HEK293 (cell line): ENCODE data around the gene FHL2.

Experiments used
- ZBTB7A ChIP-seq: fragments of 450-650 bp; formaldehyde crosslinking; IDR thresholded peaks from 2 replicates; pipeline ENCODE4 v1.5.1; 2016; ENCODE audit warnings: low read depth, missing biosample characterization, missing genetic modification characterization
- ZBTB8A ChIP-seq: fragments of 450-650 bp; formaldehyde crosslinking; IDR thresholded peaks from 2 replicates; pipeline ENCODE4 v1.5.1; 2016; ENCODE audit warnings: missing biosample characterization, missing genetic modification characterization
- ZIC2 ChIP-seq: fragments of 450-650 bp; formaldehyde crosslinking; IDR thresholded peaks from 2 replicates; pipeline ENCODE4 v1.5.1; 2016; ENCODE audit warnings: missing biosample characterization, missing genetic modification characterization
- TF ChIP-seq, protein P1 (sequence below): fragments of 450-650 bp; formaldehyde crosslinking; IDR thresholded peaks from 2 replicates; pipeline ENCODE4 v1.5.1; 2017; ENCODE audit warnings: missing biosample characterization, mild to moderate bottlenecking, missing genetic modification characterization, moderate library complexity
- TF ChIP-seq, protein P2 (sequence below): fragments of 450-650 bp; formaldehyde crosslinking; IDR thresholded peaks from 2 replicates; pipeline ENCODE4 v1.5.1; 2016; ENCODE audit warnings: missing biosample characterization, missing genetic modification characterization

DNA sequence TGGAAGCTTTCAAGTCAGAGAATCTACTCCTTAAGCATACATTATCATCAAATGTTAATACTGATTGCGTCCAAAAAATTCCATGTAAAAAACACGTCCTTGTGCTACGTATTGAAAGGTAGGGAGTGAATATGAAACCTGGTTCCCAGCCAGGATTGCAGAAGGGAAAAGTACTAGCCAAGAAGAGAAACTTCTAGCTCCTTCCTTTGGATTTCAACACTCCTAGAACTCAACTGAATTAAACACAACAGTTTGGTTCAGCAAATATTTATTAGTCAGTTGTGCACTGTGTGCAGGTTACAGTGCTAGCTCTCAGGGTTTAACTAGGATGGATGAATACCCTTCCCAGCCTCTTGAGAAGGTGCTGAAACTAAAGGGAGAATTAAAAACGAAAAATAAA is 33.9 kb upstream of the FHL2 start:
- TF ChIP-seq ZBTB8A (tag by site-specific recombination) (no peak), ZBTB7A (tag by site-specific recombination) (no peak), ZIC2 (tag by site-specific recombination) (no peak)
- TF ChIP-seq, protein P1, sequence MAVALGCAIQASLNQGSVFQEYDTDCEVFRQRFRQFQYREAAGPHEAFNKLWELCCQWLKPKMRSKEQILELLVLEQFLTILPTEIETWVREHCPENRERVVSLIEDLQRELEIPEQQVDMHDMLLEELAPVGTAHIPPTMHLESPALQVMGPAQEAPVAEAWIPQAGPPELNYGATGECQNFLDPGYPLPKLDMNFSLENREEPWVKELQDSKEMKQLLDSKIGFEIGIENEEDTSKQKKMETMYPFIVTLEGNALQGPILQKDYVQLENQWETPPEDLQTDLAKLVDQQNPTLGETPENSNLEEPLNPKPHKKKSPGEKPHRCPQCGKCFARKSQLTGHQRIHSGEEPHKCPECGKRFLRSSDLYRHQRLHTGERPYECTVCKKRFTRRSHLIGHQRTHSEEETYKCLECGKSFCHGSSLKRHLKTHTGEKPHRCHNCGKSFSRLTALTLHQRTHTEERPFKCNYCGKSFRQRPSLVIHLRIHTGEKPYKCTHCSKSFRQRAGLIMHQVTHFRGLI (tag by site-specific recombination): no peak
- TF ChIP-seq, protein P2, sequence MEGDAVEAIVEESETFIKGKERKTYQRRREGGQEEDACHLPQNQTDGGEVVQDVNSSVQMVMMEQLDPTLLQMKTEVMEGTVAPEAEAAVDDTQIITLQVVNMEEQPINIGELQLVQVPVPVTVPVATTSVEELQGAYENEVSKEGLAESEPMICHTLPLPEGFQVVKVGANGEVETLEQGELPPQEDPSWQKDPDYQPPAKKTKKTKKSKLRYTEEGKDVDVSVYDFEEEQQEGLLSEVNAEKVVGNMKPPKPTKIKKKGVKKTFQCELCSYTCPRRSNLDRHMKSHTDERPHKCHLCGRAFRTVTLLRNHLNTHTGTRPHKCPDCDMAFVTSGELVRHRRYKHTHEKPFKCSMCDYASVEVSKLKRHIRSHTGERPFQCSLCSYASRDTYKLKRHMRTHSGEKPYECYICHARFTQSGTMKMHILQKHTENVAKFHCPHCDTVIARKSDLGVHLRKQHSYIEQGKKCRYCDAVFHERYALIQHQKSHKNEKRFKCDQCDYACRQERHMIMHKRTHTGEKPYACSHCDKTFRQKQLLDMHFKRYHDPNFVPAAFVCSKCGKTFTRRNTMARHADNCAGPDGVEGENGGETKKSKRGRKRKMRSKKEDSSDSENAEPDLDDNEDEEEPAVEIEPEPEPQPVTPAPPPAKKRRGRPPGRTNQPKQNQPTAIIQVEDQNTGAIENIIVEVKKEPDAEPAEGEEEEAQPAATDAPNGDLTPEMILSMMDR (tag by site-specific recombination): no peak
